SK-N-MC (cell line): ENCODE measurements around the gene ZBTB18.

ENCODE experiments used
- DNase-seq: peaks from one replicate; pipeline ENCODE4 v3.0.0-alpha.2; 2011; ENCODE audit warnings: low read depth, low spot score
- H3K27ac ChIP-seq: fragments of 200-600 bp; sonication (generic); 2 replicates; pipeline ENCODE4 v1.5.1; 2016; ENCODE audit warnings: mixed run types
- H3K36me3 ChIP-seq: fragments of 200-600 bp; sonication (generic); 2 replicates; pipeline ENCODE4 v1.6.1; 2017; ENCODE audit warnings: antibody characterized with exemption, low read length, mixed read lengths; ENCODE audit not compliant: insufficient read depth
- H3K4me3 ChIP-seq: fragments of 200-600 bp; sonication (generic); 2 replicates; pipeline ENCODE4 v1.5.1; 2016
- H3K9ac ChIP-seq: fragments of 200-600 bp; sonication (generic); 2 replicates; pipeline ENCODE4 v1.8.0; 2017; ENCODE audit warnings: mixed run types, mixed read lengths; ENCODE audit not compliant: insufficient read length
- H3K9me3 ChIP-seq: fragments of 200-600 bp; sonication (generic); 2 replicates; pipeline ENCODE4 v1.6.1; 2017; ENCODE audit warnings: low read depth, mild to moderate bottlenecking, antibody characterized with exemption, low read length, moderate library complexity, mixed read lengths
- EZH2 ChIP-seq: fragments of 200-600 bp; sonication (generic); IDR thresholded peaks from one replicate; pipeline ENCODE4 v1.6.1; 2017; ENCODE audit warnings: antibody characterized with exemption
- FOXP2 ChIP-seq: optimal IDR thresholded peaks from 2 replicates; pipeline ENCODE3; 2011; ENCODE audit warnings: mild to moderate bottlenecking, moderate library complexity; ENCODE audit not compliant: insufficient read depth; ENCODE audit errors: extremely low read length, control extremely low read depth
- POLR2AphosphoS5 ChIP-seq: IDR thresholded peaks from 2 replicates; pipeline ENCODE4 v1.6.1; 2012; ENCODE audit warnings: mild to moderate bottlenecking, low read depth, low read length, borderline replicate concordance

ZBTB18 gene

GRCh38 chr1:244062156-244062725 is 11.2 kb downstream of the ZBTB18 start:
- no peaks in the 10 kb centered on the region for H3K9me3 ChIP-seq
- TF ChIP-seq FOXP2, result no peak
- no peak for TF ChIP-seq EZH2
- TF ChIP-seq POLR2AphosphoS5, result no peak
- no peak overlapping the region for H3K9ac ChIP-seq
- no peak overlapping the region for H3K27ac ChIP-seq
- no peaks in the 10 kb centered on the region for H3K36me3 ChIP-seq
- no peak overlapping the region for H3K4me3 ChIP-seq
- DNase-seq, result no peak

GRCh38 chr1:244063498-244063897 is 12.4 kb downstream of the ZBTB18 start:
- Histone ChIP-seq H3K9ac (no peak overlapping the region), H3K4me3 (no peak overlapping the region), H3K9me3 (no peaks in the 10 kb centered on the region), H3K27ac (no peak overlapping the region), H3K36me3 (no peaks in the 10 kb centered on the region)
- TF ChIP-seq POLR2AphosphoS5, result no peak
- no peak for TF ChIP-seq FOXP2
- no peak for TF ChIP-seq EZH2
- no peak for DNase-seq

- H3K27ac ChIP-seq, result no peak overlapping the region
- H3K36me3 ChIP-seq, result no peaks in the 10 kb centered on the region
- H3K9me3 ChIP-seq, result no peaks in the 10 kb centered on the region
- no peak overlapping the region for H3K9ac ChIP-seq
- DNase-seq, result no peak
- H3K4me3 ChIP-seq, result no peak overlapping the region
- TF ChIP-seq POLR2AphosphoS5 (no peak), FOXP2 (no peak), EZH2 (no peak)
These were observed 13.5 kb downstream of the ZBTB18 start for GRCh38 chr1:244064621-244065020.

GRCh38 chr1:244065063-244065793 is 14.1 kb downstream of the ZBTB18 start:
- H3K27ac ChIP-seq, result no peak overlapping the region

GRCh38 chr1:244065960-244066388 is 14.9 kb downstream of the ZBTB18 start:
- TF ChIP-seq POLR2AphosphoS5, result no peak
- no peak for TF ChIP-seq FOXP2
- no peak for TF ChIP-seq EZH2
- Histone ChIP-seq H3K27ac (no peak overlapping the region), H3K9ac (no peak overlapping the region), H3K4me3 (no peak overlapping the region), H3K36me3 (no peaks in the 10 kb centered on the region), H3K9me3 (no peaks in the 10 kb centered on the region)
- no peak for DNase-seq

More at GRCh38 chr1:244065063-244065793, 14.1 kb downstream of the ZBTB18 start:
- Histone ChIP-seq H3K9ac (no peak overlapping the region), H3K9me3 (no peaks in the 10 kb centered on the region), H3K4me3 (no peak overlapping the region), H3K36me3 (no peaks in the 10 kb centered on the region)
- no peak for TF ChIP-seq FOXP2
- TF ChIP-seq POLR2AphosphoS5, result no peak
- no peak for TF ChIP-seq EZH2
- no peak for DNase-seq

- no peak for DNase-seq
- no peaks in the 10 kb centered on the region for H3K9me3 ChIP-seq
- TF ChIP-seq EZH2 (no peak), FOXP2 (no peak), POLR2AphosphoS5 (no peak)
- H3K4me3 ChIP-seq, result no peak overlapping the region
- H3K27ac ChIP-seq, result no peak overlapping the region
- H3K9ac ChIP-seq, result no peak overlapping the region
- no peaks in the 10 kb centered on the region for H3K36me3 ChIP-seq
These were observed 16.1 kb downstream of the ZBTB18 start for GRCh38 chr1:244066954-244067716.

GRCh38 chr1:244067893-244068292 is 16.8 kb downstream of the ZBTB18 start:
- Histone ChIP-seq H3K36me3 (no peaks in the 10 kb centered on the region), H3K9ac (no peak overlapping the region), H3K27ac (no peak overlapping the region), H3K4me3 (no peak overlapping the region), H3K9me3 (no peaks in the 10 kb centered on the region)
- DNase-seq, result no peak
- TF ChIP-seq POLR2AphosphoS5 (no peak), EZH2 (no peak), FOXP2 (no peak)

DNA sequence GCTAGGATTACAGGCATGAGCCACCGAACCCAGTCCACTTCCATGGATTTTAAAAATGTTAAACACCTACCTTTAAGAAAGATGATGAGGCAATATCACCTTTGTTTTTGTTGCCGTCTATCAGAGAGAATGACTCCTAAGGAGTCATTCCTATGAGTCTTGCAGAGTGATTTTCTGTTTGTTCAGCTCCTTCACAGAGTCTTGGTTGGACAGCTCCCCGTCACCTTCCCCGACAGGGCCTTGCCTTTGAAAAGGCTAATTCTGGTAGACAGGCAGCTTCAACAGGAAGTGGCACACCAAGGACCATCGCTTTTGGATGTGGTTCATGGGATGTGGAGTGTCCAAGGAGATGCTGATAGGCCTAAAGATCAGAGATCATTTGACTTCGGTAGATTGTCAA is 17.5 kb downstream of the ZBTB18 start:
- TF ChIP-seq POLR2AphosphoS5 (no peak), FOXP2 (no peak), EZH2 (no peak)
- no peak for DNase-seq
- Histone ChIP-seq H3K4me3 (no peak overlapping the region), H3K27ac (no peak overlapping the region), H3K36me3 (no peaks in the 10 kb centered on the region), H3K9me3 (no peaks in the 10 kb centered on the region), H3K9ac (no peak overlapping the region)
